ENCODE measurements around the gene PHACTR3.

The PHACTR3 gene

DNA sequence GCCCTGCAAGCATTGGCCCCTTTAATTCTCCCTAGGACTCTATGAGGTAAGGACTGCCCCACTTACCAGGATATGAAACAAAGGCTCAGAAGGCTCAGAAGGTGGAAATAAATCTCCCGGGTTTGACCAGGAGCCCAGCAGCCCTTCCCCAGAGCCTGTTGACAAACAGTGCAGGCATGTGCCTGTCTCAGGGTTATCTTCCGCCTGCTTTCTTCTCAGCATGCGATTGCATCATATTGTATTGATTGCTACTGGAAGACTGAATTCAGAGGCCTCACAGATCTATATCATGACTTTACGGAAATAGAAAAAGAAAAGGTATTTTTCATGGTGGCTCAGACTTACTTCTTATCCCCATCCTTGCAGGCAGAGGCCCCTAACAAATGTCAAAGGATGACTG lies 92.7 kb downstream of the PHACTR3 start:
- in situ Hi-C loops (cut with HindIII; ENCODE audit: low sequenced_read_pairs), result no loop called here
- TF ChIP-seq, protein P1, sequence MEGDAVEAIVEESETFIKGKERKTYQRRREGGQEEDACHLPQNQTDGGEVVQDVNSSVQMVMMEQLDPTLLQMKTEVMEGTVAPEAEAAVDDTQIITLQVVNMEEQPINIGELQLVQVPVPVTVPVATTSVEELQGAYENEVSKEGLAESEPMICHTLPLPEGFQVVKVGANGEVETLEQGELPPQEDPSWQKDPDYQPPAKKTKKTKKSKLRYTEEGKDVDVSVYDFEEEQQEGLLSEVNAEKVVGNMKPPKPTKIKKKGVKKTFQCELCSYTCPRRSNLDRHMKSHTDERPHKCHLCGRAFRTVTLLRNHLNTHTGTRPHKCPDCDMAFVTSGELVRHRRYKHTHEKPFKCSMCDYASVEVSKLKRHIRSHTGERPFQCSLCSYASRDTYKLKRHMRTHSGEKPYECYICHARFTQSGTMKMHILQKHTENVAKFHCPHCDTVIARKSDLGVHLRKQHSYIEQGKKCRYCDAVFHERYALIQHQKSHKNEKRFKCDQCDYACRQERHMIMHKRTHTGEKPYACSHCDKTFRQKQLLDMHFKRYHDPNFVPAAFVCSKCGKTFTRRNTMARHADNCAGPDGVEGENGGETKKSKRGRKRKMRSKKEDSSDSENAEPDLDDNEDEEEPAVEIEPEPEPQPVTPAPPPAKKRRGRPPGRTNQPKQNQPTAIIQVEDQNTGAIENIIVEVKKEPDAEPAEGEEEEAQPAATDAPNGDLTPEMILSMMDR (IDR thresholded peaks at IDR 0.05; ENCODE audit: low read depth, low read length, missing control alignments), result no peak
- no peak overlapping the region for H3K4me3 ChIP-seq (ENCODE audit: low read depth, low read length)
- no peak for DNase-seq (ENCODE audit: low read depth)

DNA sequence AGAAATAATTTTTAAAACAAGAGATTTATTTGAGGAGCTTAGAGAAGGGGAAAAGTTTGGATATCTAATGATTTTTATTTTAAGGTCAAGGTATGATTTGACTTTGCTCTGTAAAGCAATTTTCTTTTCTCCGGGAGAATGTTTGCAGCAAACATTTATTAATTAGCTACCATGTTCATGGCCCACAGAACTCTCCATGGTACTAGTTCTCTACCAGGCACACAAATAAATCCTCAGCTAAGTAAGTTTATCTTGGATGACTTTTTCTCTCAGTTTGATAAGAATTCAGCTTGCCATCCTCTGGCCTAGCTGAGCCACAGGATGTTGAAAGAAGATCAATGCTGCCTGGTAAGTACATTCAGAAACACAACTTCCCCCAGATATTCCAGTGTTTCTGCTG lies 94.3 kb downstream of the PHACTR3 start:
- in situ Hi-C loops (cut with HindIII; ENCODE audit: low sequenced_read_pairs), result no loop called here
- DNase-seq (ENCODE audit: low read depth), result no peak
- no peak overlapping the region for H3K4me3 ChIP-seq (ENCODE audit: low read depth, low read length)
- TF ChIP-seq, protein P1 (IDR thresholded peaks at IDR 0.05; ENCODE audit: low read depth, low read length, missing control alignments), result no peak

DNA sequence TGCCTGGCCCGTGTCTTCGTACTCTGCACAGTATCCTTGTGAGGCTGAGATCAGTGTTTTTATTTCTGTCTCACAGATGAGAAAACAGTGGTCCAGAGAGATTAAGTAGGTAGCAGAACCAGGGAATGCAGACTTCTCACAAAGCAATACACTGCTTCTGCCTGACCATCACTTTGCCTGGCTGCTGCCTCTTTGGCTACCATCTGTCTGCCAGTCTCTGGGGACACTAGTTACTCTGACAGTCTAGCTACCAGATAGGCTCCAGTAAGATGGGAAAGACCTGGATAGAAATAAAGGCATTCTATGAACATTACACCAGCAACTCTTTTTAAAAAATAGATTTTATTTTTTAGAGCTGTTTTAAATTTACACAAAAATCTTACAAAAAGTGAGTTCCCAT lies 96.9 kb downstream of the PHACTR3 start:
- TF ChIP-seq, protein P1 (IDR thresholded peaks at IDR 0.05; ENCODE audit: low read depth, low read length, missing control alignments), result no peak
- DNase-seq (ENCODE audit: low read depth), result no peak
- no peak overlapping the region for H3K4me3 ChIP-seq (ENCODE audit: low read depth, low read length)
- in situ Hi-C loops (cut with HindIII; ENCODE audit: low sequenced_read_pairs), result no loop called here

DNA sequence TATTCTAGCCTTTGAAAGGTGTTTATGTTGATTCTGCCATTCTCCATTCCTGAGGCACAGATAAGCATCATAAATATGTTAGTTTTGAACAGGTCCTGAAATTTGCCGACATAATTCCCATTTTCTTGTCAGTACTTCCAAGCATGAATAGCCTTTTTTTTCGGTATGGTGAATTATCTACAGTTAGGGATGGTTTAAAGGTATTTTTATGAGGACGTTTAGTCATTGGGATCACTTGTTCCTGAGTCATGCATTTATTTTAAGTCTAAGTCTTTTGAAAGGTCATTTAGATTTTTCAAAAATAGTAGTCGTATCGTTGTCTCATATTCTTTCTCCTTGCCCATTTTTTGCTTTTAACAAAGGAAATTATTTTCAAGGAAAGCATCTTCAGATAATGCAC lies 98.7 kb downstream of the PHACTR3 start:
- in situ Hi-C loops (cut with HindIII; ENCODE audit: low sequenced_read_pairs), result no loop called here
- DNase-seq (ENCODE audit: low read depth), result no peak
- no peak overlapping the region for H3K4me3 ChIP-seq (ENCODE audit: low read depth, low read length)
- TF ChIP-seq, protein P1 (IDR thresholded peaks at IDR 0.05; ENCODE audit: low read depth, low read length, missing control alignments), result no peak

DNA sequence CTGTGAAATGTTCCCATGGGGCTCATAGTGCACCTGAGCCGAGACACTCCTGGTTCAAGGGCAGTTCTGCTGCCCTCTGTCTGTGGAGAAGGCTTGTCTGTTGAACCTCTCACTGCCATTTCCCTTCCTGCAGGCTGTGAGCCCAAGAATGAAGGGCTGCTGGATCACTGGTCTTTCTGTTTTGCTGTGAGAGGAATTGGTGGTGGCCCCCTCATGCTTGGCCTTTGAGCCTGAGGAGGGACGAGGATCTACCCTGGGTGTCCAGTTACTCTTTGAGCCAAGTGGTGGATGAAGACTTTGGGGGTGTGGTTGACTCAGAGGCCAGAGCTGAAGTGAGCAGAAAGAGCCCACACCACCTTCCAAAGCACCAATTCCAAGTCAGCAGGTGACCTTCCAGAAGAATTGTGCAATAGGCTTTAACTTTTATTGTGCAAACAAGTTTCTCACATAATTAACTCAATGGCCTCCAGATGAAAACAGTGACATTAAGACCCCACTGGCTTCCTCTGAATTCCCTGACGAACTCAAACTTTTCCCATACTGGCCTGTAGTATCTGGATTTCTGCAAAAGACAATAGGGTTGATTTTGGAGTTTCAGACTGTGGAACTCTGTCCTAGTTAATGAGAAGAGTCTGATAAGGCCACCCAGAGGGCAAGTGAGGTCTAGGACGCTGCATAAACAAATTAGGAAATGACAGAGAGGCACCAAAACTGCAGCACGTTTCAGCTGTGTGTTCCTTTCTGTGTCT lies 101.5 kb downstream of the PHACTR3 start:
- in situ Hi-C loops (cut with HindIII; ENCODE audit: low sequenced_read_pairs), result no loop called here
- DNase-seq (ENCODE audit: low read depth), result no peak

DNA sequence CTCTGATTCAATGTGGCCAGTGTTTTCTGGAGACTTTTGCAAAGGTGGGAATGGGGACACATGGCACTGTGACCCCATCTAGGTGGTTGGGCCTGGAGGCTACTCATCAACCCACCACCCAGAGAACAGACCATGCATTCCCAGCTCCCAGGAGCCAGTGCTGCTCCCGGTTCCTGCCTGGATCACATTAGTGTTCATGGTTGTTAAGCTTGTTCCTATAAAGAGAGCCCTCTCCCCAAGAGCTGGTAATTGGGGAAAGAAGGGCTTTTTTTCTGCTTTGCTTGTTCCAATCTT lies 102.0 kb downstream of the PHACTR3 start:
- no peak for DNase-seq (ENCODE audit: low read depth)
- no peak overlapping the region for H3K4me3 ChIP-seq (ENCODE audit: low read depth, low read length)
- in situ Hi-C loops (cut with HindIII; ENCODE audit: low sequenced_read_pairs), result no loop called here
- TF ChIP-seq, protein P1 (IDR thresholded peaks at IDR 0.05; ENCODE audit: low read depth, low read length, missing control alignments), result no peak

More for the DNA sequence above, 101.5 kb downstream of the PHACTR3 start:
- TF ChIP-seq, protein P1 (IDR thresholded peaks at IDR 0.05; ENCODE audit: low read depth, low read length, missing control alignments), result no peak
- H3K4me3 ChIP-seq (ENCODE audit: low read depth, low read length), result no peak overlapping the region
